Panc1 (cell line): ENCODE data around the gene ERICH4.

ENCODE experiments used
- POLR2AphosphoS5 ChIP-seq: IDR thresholded peaks from 2 replicates; pipeline ENCODE4 v1.6.1; 2012; ENCODE audit warnings: mild to moderate bottlenecking, low read depth, low read length, moderate library complexity
- SIN3A ChIP-seq: IDR thresholded peaks from 2 replicates; pipeline ENCODE4 v1.6.1; 2012; ENCODE audit warnings: low read depth, mild to moderate bottlenecking, low read length, moderate library complexity, borderline replicate concordance; ENCODE audit not compliant: insufficient read depth
- TCF7L2 ChIP-seq: IDR thresholded peaks from 2 replicates; pipeline ENCODE4 v1.6.1; 2011; ENCODE audit warnings: mild to moderate bottlenecking, low read depth, low read length, inconsistent platforms
- TF ChIP-seq, protein P1 (sequence below): fragments of 450-650 bp; IDR thresholded peaks from 2 replicates; pipeline ENCODE4 v1.5.1; 2017; ENCODE audit warnings: mild to moderate bottlenecking
- TF ChIP-seq, protein P2 (sequence below), 2 experiments: IDR thresholded peaks; 2 replicates each; pipeline ENCODE4 v1.6.1; 2011 to 2012; ENCODE audit warnings: low read depth in 2 of 2, control low read depth in 1 of 2, low read length in 1 of 2, mild to moderate bottlenecking in 1 of 2, moderate library complexity in 1 of 2; ENCODE audit not compliant: insufficient read depth in 1 of 2

DNA sequence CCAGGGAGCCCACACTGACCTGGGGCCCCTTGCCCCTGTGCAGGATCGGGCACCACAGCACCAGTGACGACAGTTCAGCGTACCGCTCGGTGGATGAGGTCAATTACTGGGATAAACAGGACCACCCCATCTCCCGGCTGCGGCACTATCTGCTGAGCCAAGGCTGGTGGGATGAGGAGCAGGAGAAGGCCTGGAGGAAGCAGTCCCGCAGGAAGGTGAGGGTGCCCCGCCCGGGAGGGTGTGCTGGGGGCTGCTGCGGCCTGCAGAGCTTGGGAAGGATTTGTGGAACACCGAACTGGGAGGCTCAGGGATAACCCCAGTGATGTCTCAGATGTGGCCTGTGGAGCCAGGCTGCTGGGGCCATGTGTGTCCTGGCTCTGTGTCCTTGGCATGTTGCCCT, 20.0 kb upstream of the ERICH4 start:
- no peak for TF ChIP-seq POLR2AphosphoS5
- TF ChIP-seq, protein P1, sequence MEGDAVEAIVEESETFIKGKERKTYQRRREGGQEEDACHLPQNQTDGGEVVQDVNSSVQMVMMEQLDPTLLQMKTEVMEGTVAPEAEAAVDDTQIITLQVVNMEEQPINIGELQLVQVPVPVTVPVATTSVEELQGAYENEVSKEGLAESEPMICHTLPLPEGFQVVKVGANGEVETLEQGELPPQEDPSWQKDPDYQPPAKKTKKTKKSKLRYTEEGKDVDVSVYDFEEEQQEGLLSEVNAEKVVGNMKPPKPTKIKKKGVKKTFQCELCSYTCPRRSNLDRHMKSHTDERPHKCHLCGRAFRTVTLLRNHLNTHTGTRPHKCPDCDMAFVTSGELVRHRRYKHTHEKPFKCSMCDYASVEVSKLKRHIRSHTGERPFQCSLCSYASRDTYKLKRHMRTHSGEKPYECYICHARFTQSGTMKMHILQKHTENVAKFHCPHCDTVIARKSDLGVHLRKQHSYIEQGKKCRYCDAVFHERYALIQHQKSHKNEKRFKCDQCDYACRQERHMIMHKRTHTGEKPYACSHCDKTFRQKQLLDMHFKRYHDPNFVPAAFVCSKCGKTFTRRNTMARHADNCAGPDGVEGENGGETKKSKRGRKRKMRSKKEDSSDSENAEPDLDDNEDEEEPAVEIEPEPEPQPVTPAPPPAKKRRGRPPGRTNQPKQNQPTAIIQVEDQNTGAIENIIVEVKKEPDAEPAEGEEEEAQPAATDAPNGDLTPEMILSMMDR, result no peak
- TF ChIP-seq TCF7L2, result no peak
- TF ChIP-seq, protein P2, sequence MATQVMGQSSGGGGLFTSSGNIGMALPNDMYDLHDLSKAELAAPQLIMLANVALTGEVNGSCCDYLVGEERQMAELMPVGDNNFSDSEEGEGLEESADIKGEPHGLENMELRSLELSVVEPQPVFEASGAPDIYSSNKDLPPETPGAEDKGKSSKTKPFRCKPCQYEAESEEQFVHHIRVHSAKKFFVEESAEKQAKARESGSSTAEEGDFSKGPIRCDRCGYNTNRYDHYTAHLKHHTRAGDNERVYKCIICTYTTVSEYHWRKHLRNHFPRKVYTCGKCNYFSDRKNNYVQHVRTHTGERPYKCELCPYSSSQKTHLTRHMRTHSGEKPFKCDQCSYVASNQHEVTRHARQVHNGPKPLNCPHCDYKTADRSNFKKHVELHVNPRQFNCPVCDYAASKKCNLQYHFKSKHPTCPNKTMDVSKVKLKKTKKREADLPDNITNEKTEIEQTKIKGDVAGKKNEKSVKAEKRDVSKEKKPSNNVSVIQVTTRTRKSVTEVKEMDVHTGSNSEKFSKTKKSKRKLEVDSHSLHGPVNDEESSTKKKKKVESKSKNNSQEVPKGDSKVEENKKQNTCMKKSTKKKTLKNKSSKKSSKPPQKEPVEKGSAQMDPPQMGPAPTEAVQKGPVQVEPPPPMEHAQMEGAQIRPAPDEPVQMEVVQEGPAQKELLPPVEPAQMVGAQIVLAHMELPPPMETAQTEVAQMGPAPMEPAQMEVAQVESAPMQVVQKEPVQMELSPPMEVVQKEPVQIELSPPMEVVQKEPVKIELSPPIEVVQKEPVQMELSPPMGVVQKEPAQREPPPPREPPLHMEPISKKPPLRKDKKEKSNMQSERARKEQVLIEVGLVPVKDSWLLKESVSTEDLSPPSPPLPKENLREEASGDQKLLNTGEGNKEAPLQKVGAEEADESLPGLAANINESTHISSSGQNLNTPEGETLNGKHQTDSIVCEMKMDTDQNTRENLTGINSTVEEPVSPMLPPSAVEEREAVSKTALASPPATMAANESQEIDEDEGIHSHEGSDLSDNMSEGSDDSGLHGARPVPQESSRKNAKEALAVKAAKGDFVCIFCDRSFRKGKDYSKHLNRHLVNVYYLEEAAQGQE (IDR thresholded peaks at IDR 0.05; ENCODE audit: insufficient read depth in 1 of 2, low read depth in 2 of 2, low read length in 1 of 2), result no peak
- TF ChIP-seq SIN3A, result no peak
